CD4-positive, alpha-beta T cell treated with Interleukin-4 for 1 hour (primary cell): ENCODE data around the gene PYROXD2.

Experiments used
- DNase-seq, 2 donors: peaks; one replicate each; pipeline ENCODE4 v3.0.0-alpha.2; 2020 to 2022

PYROXD2 gene

GRCh38 chr10:98433881-98434732 is 19.1 kb upstream of the PYROXD2 start:
- no peak for DNase-seq

DNA sequence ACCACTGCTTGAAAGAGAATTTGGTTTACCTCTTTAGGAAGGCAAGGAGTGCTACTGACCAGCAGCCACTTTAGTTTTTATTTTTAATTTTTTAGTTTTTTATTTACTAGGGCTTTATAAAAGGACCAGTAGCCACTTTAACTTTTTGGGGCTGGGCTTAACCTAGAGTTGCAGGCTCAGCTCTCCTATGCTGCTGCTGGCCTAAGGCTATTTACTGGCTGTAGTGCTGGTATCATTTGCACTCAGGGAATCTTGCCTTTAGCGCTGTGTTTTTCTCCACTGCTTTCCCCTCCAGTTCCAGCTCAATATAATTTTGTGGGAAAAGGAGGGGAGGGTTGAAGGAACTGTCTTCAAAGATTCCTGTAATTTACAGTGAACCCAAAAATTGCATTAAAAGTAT is 18.4 kb upstream of the PYROXD2 start:
- DNase-seq: no peak

DNA sequence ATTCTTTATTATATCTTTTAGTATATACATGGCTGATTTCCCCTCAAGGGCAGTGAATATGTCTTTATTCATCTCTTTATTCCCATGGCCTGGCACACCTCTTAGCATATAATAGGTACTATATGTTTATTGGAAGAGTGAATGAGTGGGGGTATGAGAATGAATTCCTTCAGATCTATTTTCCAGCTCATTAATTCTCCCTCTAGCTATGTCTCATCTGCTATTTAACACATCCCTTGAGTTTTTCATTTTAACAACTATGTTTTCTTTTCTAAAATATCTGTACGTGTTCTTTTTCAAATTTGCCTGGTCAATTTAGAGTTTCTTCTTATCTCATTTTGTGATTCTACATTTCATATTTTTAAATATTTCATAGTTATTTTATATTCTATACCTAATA is 17.3 kb upstream of the PYROXD2 start:
- no peak for DNase-seq

- no peak for DNase-seq
Observed at GRCh38 chr10:98431016-98431415, 16.0 kb upstream of the PYROXD2 start.

DNA sequence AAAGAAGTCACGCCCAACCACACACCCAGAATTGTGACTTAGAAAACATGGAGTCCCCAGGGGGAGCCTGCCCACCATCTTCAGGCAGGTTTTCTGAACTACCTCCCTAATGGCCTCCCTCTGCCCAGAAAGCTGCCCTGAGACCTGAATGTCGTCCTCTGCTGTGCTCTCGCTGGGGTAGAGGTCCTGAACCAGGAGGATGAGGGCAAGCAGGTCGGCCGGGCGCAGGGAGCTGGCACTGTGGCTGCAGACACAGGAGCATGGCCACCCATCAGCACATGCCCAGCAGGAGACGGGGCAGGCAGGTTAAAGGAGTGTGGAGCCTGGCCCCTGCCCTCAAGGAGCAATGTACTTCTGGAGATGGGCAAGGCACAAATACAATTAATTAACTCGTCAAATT is 15.4 kb upstream of the PYROXD2 start:
- DNase-seq: no peak

DNA sequence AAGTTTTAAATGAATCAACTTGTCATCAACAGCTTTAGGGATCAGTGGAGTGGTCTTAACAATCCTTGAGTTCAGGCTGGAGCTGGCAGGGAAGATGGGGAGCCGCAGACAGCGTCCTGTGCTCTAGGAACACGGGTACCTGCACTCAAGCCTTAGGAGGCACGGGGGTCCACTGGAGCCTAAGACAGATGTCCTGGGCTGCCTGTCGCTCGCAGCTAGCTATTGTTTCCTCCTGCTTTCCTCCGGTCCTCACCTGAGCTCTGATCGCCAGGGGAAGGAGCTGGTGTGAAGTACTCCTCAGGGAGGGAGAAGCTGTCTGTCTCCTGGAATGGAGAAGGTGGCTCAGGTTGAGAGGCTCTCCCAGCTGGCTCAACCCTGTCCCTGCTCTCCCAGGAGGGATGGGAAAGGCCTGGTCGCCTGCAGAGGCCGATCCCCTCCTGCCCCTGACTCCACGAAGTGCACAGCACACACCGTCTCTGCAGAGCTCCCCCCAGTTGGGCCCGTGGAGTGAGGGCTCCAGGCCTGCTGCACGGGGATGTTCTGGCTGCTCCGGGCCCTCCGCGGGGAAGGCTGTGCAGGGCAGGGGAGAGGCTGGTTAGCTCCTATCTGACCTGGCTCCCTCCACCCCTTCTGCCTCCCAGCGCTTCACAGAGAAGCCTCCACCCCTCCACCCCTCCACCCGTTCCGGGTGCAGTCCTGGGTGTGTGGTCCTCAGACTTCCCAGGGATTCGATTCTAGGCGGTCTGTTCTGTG is 14.5 kb upstream of the PYROXD2 start:
- no peak for DNase-seq

DNA sequence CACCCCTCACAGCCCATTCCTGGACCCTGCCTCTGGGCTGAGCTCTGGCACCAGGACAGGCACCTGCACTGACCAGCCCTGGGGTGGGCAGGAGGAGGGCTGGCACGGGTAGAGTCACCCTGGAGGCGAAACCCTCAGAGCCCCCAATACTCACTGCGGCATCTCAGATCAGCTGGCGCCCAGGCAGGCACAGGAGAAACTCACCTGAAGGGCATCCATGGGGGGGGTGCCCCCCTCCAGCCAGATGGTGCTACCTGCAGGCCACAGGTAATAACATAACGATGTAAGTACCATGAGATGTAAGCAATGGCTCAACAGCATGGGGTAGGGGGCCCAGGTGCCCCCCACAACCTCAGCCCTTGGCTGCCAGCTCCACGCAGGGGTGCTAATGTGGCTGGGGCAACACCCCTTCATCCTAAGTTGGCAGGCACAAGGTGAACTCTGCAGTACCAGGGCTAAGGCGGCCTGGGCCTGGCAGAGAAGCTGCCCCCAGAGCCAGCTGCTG is 12.1 kb upstream of the PYROXD2 start:
- no peak for DNase-seq

DNA sequence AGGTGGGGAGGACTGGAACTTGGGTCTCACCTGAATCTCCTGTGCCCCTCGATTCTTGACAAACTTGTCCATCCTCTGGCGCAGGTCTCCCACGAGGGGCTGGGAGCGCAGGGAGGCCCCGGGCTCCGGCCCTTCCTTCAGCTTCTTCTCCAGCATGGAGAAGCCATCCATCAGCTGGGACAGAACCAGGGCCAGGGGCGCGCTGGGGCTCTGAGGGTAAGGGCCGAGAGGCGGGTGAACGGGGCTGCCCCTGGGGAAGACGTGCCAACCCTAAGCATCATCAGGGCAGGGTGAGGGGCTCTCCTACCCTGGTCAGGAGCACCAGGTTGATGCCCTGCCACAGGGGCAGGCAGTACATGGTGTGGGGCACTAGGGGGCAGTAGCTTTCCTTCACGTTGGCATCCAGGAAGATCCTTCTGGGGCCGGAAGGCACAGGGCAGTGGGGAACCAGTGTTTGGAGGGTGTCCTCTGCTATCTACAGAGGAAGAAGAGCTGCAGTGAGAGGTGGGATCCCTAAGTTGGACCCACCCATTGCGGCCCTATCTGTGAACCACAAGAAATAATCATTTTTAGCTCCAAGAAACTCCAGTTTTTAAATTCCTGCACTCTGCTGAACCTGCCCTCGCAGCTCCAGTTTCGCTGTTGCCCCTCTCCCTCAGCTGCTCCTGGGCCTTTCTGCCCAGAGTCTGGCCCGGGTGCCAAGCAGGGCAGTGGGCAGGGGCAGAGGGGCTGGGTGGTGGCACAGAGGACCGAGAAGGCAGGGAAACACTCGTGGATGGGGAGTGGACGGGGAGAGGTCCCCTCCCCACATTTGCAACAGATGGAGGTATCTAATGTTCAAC is 10.8 kb upstream of the PYROXD2 start:
- peak; percentile 42 to 50 for DNase-seq

- no peak for DNase-seq
Observed at GRCh38 chr10:98424295-98425254, 9.6 kb upstream of the PYROXD2 start.

DNA sequence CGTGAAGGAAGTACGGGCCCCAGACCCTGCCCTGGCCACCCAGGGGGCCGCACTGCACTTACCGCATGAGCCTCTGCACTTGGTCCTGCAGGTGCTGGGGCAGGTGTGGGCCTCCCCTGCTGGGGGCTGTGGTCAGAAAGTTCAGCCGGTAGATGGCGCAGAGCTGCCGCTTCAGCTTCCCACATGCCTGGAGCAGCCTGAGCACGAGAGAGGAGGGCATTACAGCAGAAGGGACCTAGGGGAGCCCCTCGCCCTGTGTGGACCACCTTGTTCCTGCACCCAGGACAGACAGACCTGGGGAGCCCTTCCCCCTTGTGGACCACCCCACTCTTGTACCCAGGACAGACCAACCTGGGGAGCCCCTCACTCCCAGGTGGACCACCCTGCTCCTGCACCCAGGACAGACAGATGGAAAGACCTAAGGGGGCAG is 8.7 kb upstream of the PYROXD2 start:
- DNase-seq: no peak

GRCh38 chr10:98422182-98422581 is 7.2 kb upstream of the PYROXD2 start:
- no peak for DNase-seq

DNA sequence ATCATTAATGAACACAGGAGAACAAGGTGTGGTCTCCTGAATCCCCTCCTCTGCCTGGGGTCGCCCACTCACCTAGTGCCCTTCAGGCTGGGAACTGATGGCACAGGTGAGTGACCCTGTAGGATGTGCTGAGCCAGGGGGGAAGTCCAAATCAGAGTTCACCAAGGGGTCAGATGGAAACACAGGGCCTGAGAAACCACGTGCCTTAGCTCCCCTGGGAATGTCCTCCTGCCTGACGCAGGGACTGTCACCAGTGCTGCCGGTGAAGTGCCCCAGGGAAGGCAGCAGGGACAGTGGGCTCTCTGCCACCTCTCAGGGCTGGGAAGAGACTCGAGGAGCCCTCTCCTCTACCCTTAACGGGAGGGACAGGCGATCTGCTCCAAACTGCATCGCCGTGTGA is 5.8 kb upstream of the PYROXD2 start:
- DNase-seq: no peak

DNA sequence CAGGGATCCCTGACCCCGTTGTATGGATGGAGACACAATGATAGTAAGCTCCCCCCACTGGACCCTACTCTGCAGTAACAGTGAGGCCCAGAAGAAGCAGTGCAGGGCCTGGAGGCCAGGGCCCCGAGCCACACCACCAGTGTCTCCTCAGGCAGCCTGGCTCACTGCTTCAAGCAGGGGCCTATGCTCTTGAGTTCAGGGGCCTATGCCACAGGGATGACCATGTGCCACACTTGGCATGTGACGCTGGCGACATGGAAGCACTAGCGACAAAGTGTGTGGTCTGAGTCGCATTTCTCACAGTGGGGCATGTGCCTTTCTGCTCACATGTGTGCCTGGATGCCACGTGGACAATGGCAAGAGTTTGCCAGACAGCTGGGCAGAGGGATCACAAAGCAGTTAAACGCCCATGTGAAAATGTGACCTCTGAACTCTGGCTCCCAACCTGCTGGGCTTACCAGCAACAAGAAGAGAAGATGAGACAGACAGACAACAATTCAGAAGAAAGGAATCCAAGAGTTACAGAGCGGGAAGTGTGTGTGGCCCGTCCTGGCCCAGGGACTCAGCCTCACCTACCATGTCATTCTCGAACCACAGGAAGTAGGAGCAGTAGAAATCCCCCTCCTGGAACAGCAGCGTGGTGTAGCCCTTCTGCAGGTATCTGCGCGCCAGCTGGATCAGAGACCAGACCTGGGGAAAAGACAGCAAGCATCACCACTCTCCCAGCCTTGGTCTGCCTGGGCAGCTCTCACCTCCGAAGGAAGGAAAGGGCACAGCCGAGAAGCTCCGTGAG is 4.7 kb upstream of the PYROXD2 start:
- no peak for DNase-seq

DNA sequence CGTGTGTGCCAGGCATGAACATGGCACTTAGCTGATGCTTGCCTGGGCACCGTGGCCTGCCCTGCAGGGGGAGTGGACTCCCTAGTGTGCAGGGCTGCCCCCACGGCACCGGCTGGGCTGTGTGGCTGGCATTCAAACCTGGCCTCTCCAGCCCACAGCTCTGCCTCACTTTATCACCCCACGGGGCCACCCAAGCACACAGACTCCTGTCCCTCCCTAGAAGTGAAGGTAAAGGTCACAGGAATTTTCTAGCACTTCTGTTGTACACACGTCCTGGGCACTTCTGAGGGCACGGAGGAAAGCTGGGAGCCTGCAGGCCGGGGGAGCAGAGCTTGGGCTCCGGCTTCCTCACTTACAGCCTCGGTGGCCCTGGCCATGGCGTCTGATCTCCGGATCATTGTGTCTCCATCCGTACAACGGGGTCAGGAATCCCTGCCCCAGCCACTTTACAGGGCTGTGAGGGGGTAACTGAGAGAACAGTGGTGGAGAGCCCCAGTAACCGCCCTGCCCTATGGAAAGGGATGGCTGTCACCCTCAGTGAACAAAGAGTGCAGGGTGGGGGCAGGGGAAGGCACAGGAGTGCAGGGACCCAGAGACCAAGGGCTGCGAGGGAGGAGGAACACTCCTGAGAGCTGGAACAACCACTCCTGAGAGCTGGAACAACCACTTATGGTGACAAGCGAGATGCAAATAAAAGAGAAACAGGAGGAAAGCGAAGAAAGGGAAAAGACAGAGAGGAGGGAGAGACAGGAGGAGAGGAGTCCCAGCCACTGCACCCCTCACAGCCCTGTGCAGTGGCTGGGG is 3.9 kb upstream of the PYROXD2 start:
- DNase-seq: no peak

- DNase-seq: no peak
Observed at GRCh38 chr10:98417973-98418664, 3.1 kb upstream of the PYROXD2 start.

GRCh38 chr10:98417481-98417959 is 2.5 kb upstream of the PYROXD2 start:
- DNase-seq: no peak

GRCh38 chr10:98416606-98417388 is 1.8 kb upstream of the PYROXD2 start:
- DNase-seq: no peak

GRCh38 chr10:98415731-98416119 is 743 bp upstream of the PYROXD2 start:
- no peak for DNase-seq

DNA sequence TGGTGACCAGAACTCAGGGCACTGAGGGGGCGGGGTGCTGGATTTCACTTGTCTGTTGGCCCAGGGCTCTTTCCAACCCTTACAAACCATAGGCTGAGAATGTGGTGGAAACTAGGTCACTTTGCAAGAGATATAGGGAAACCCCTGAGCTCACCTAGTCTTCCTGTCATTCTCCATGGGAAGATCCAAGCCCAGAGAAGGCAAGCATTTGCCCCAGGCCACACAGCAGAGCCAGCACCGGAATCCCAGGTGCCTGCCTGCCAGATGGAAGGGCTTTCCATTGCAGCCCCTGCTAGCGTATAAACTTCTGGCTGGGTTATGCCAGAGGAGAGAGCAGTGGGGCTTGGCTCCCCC is 427 bp downstream of the PYROXD2 start:
- no peak for DNase-seq
